Endodermal cell (in vitro differentiated cells): ENCODE results near the gene RPL29. TPM values are rescaled to one million over a fixed set of nuclear protein-coding genes. Genes with fewer than 3 reads are reported as not detected.

ENCODE experiments used
- DNase-seq: peaks from one replicate; pipeline ENCODE4 v3.0.0-alpha.2; 2017
- H3K27ac ChIP-seq: 2 replicates; pipeline ENCODE4 v1.5.1; 2013; ENCODE audit warnings: mild to moderate bottlenecking, low read depth, low read length, moderate library complexity
- H3K27me3 ChIP-seq: 2 replicates; pipeline ENCODE4 v1.6.1; 2013; ENCODE audit warnings: mild to moderate bottlenecking, low read length, moderate library complexity; ENCODE audit not compliant: insufficient read depth, control insufficient read depth, poor library complexity, severe bottlenecking
- H3K36me3 ChIP-seq: 2 replicates; pipeline ENCODE4 v1.7.0; 2013; ENCODE audit warnings: mild to moderate bottlenecking, low read length, moderate library complexity; ENCODE audit not compliant: control insufficient read depth, insufficient read depth
- H3K4me1 ChIP-seq: one replicate; pipeline ENCODE4 v1.7.0; 2013; ENCODE audit warnings: low read length; ENCODE audit not compliant: control insufficient read depth, insufficient read depth
- H3K4me3 ChIP-seq: 2 replicates; pipeline ENCODE4 v1.5.1; 2013; ENCODE audit warnings: mild to moderate bottlenecking, low read length, moderate library complexity
- H3K9ac ChIP-seq: 2 replicates; pipeline ENCODE4 v1.6.1; 2013; ENCODE audit warnings: mild to moderate bottlenecking, low read length, moderate library complexity; ENCODE audit not compliant: poor library complexity, severe bottlenecking; ENCODE audit errors: extremely low read depth
- H3K9me3 ChIP-seq: 2 replicates; pipeline ENCODE4 v1.6.1; 2013; ENCODE audit warnings: mild to moderate bottlenecking, low read length, moderate library complexity; ENCODE audit not compliant: control insufficient read depth
- H3K27ac Mint-ChIP-seq: 2 replicates; pipeline ENCODE4 v1.8.0; 2020; ENCODE audit warnings: mixed read lengths
- H3K27me3 Mint-ChIP-seq: 2 replicates; pipeline ENCODE4 v1.8.0; 2021; ENCODE audit warnings: mild to moderate bottlenecking, mixed read lengths; ENCODE audit not compliant: insufficient read depth
- H3K36me3 Mint-ChIP-seq: 2 replicates; pipeline ENCODE4 v1.8.0; 2020; ENCODE audit warnings: low read depth, mixed read lengths
- H3K4me1 Mint-ChIP-seq: 2 replicates; pipeline ENCODE4 v1.8.0; 2020; ENCODE audit warnings: mixed read lengths
- H3K4me3 Mint-ChIP-seq: 2 replicates; pipeline ENCODE4 v1.8.0; 2020; ENCODE audit warnings: mild to moderate bottlenecking, moderate library complexity, mixed read lengths
- H3K9me3 Mint-ChIP-seq: 2 replicates; pipeline ENCODE4 v1.8.0; 2020; ENCODE audit warnings: mild to moderate bottlenecking, mixed read lengths
- CTCF ChIP-seq: fragments of 200-600 bp; sonication (generic); conservative IDR thresholded peaks from 2 replicates; pipeline ENCODE4 v1.5.0; 2021; ENCODE audit warnings: antibody characterized with exemption, mild to moderate bottlenecking
- WGBS, 2 experiments: methylation state at CpG; one replicate each; pipeline versions ENCODE4 v1.1.5 to v1.1.7; 2013; ENCODE audit warnings: missing lambda C conversion rate in 2 of 2, mixed read lengths in 1 of 2; ENCODE audit not compliant: insufficient coverage in 1 of 2, insufficient read length in 1 of 2; 5-methylcytosine and 5-hydroxymethylcytosine counted together
- total RNA-seq, 2 donors: library from RNA; stranded (reverse); fragmentation: NEBNext Ultra II Directional in 1 of 2; extraction: Animal tissue kit (Norgen Biotek cat#: 25700) in 1 of 2; gene quantifications; 2 replicates in 1 of 2; 3 replicates in 1 of 2; pipeline ENCODE4 v1.2.1, GENCODE V29; 2021

Gene RPL29
- total RNA-seq, 2 donors from 2014 or later, result 1,325 to 1,600 TPM

GRCh38 chr3:52020796-52021195 lies 25.1 kb upstream of the RPL29 start:
- 96 to 100% methylated on average over 2 to 7 of the region's 7 CpGs for WGBS, 2 experiments
- Histone ChIP-seq H3K9me3 (no peaks in the 10 kb centered on the region), H3K27me3 (no peaks in the 10 kb centered on the region), H3K4me3 (no peak overlapping the region), H3K9ac (no peak overlapping the region), H3K4me1 (no peaks in the 10 kb centered on the region), H3K27ac (no peak overlapping the region), H3K36me3 (no peaks in the 10 kb centered on the region)
- no peak for DNase-seq
- Mint-ChIP-seq H3K4me3 (no peak overlapping the region), H3K27ac (no peak overlapping the region), H3K4me1 (peaks cover 5% of the 10 kb centered on the region), H3K9me3 (no peaks in the 10 kb centered on the region), H3K27me3 (no peaks in the 10 kb centered on the region), H3K36me3 (no peaks in the 10 kb centered on the region)
- no peak for TF ChIP-seq CTCF

- Mint-ChIP-seq H3K27me3 (no peaks in the 10 kb centered on the region), H3K9me3 (no peaks in the 10 kb centered on the region), H3K27ac (no peak overlapping the region), H3K36me3 (no peaks in the 10 kb centered on the region), H3K4me3 (no peak overlapping the region), H3K4me1 (peaks cover 5% of the 10 kb centered on the region)
- no peak for DNase-seq
- H3K9me3 ChIP-seq, result no peaks in the 10 kb centered on the region
- WGBS, 2 experiments, result 81 to 86% methylated on average over 11 to 17 of the region's 17 CpGs
- TF ChIP-seq CTCF, result no peak
- no peak overlapping the region for H3K4me3 ChIP-seq
- no peak overlapping the region for H3K9ac ChIP-seq
- H3K27me3 ChIP-seq, result no peaks in the 10 kb centered on the region
- H3K4me1 ChIP-seq, result no peaks in the 10 kb centered on the region
- H3K27ac ChIP-seq, result no peak overlapping the region
- H3K36me3 ChIP-seq, result no peaks in the 10 kb centered on the region
Observed at GRCh38 chr3:52019352-52020080, 23.8 kb upstream of the RPL29 start.

- Mint-ChIP-seq H3K9me3 (no peaks in the 10 kb centered on the region), H3K27ac (no peak overlapping the region), H3K36me3 (no peaks in the 10 kb centered on the region), H3K4me1 (peaks cover 5% of the 10 kb centered on the region), H3K27me3 (no peaks in the 10 kb centered on the region), H3K4me3 (no peak overlapping the region)
- Histone ChIP-seq H3K9ac (no peak overlapping the region), H3K27me3 (no peaks in the 10 kb centered on the region), H3K4me1 (no peaks in the 10 kb centered on the region), H3K4me3 (no peak overlapping the region), H3K9me3 (no peaks in the 10 kb centered on the region), H3K27ac (no peak overlapping the region), H3K36me3 (no peaks in the 10 kb centered on the region)
- no peak for TF ChIP-seq CTCF
- no peak for DNase-seq
- WGBS, 2 experiments, result 93 to 95% methylated on average over 21 of the region's 21 CpGs
Observed at GRCh38 chr3:52018319-52019000, 22.8 kb upstream of the RPL29 start.
